Nephron (organoid): Measurements from ENCODE around the gene MYO16.

Source experiments
- H3K27ac Mint-ChIP-seq, 3 experiments: 2 replicates each; pipeline ENCODE4 v1.8.0; 2020; ENCODE audit warnings: mixed read lengths in 3 of 3, mild to moderate bottlenecking in 2 of 3, moderate library complexity in 1 of 3
- H3K27me3 Mint-ChIP-seq: 2 replicates; pipeline ENCODE4 v1.8.0; 2021; ENCODE audit warnings: low read depth, mild to moderate bottlenecking, moderate library complexity, mixed read lengths
- H3K36me3 Mint-ChIP-seq: 2 replicates; pipeline ENCODE4 v1.8.0; 2020; ENCODE audit warnings: low read depth, mixed read lengths
- H3K4me1 Mint-ChIP-seq: 2 replicates; pipeline ENCODE4 v1.8.0; 2020; ENCODE audit warnings: mixed read lengths
- H3K4me3 Mint-ChIP-seq, 3 experiments: 2 replicates each; pipeline ENCODE4 v1.8.0; 2020; ENCODE audit warnings: mild to moderate bottlenecking in 3 of 3, mixed read lengths in 3 of 3, moderate library complexity in 2 of 3
- H3K9me3 Mint-ChIP-seq: 2 replicates; pipeline ENCODE4 v1.8.0; 2020; ENCODE audit warnings: mixed read lengths
- CTCF ChIP-seq, 3 experiments: fragments of 200-600 bp; sonication (generic); IDR thresholded peaks; one replicate each; pipeline ENCODE4 v1.5.0; 2021; ENCODE audit warnings: antibody characterized with exemption in 3 of 3; ENCODE audit not compliant: unreplicated experiment in 3 of 3

Gene MYO16

GRCh38 chr13:108629181-108629752, at the start of gene MYO16:
TSS of gene MYO16 (plus strand) at chr13:108629611. CDS start at chr13:108629845, 234 bp downstream.
- no peak within 1 kb of the TSS for H3K27ac Mint-ChIP-seq
- H3K9me3 Mint-ChIP-seq = no peaks in the 10 kb centered on the region
- TF ChIP-seq CTCF (IDR thresholded peaks at IDR 0.05; ENCODE audit: unreplicated experiment in 3 of 3) = no peak
- no peaks in the 10 kb centered on the region for H3K27me3 Mint-ChIP-seq
- H3K4me3 Mint-ChIP-seq = peak within 1 kb of the TSS in 2 of 3 experiments; percentile 37 to 74
- H3K4me1 Mint-ChIP-seq = peaks cover 22% of the 10 kb centered on the region
- H3K36me3 Mint-ChIP-seq = no peaks in the 10 kb centered on the region

- Mint-ChIP-seq H3K9me3 (no peaks in the 10 kb centered on the region), H3K4me1 (no peaks in the 10 kb centered on the region), H3K4me3 (no peak overlapping the region), H3K27ac (no peak overlapping the region), H3K27me3 (peaks cover 4% of the 10 kb centered on the region), H3K36me3 (no peaks in the 10 kb centered on the region)
- TF ChIP-seq CTCF (IDR thresholded peaks at IDR 0.05; ENCODE audit: unreplicated experiment in 3 of 3) = no peak
Observed at GRCh38 chr13:108586826-108587225, 42.6 kb upstream of the MYO16 start.

GRCh38 chr13:108588516-108588915, 40.9 kb upstream of the MYO16 start:
- H3K9me3 Mint-ChIP-seq = no peaks in the 10 kb centered on the region

GRCh38 chr13:108594153-108594552, 35.3 kb upstream of the MYO16 start:
- Mint-ChIP-seq H3K4me3 (no peak overlapping the region), H3K27me3 (peaks cover 4% of the 10 kb centered on the region), H3K36me3 (no peaks in the 10 kb centered on the region), H3K9me3 (no peaks in the 10 kb centered on the region), H3K27ac (no peak overlapping the region), H3K4me1 (peaks cover 21% of the 10 kb centered on the region)
- no peak for TF ChIP-seq CTCF (IDR thresholded peaks at IDR 0.05; ENCODE audit: unreplicated experiment in 3 of 3)

More at GRCh38 chr13:108588516-108588915, 40.9 kb upstream of the MYO16 start:
- no peak for TF ChIP-seq CTCF (IDR thresholded peaks at IDR 0.05; ENCODE audit: unreplicated experiment in 3 of 3)
- no peaks in the 10 kb centered on the region for H3K36me3 Mint-ChIP-seq
- H3K4me3 Mint-ChIP-seq = no peak overlapping the region
- H3K27ac Mint-ChIP-seq = no peak overlapping the region
- no peaks in the 10 kb centered on the region for H3K4me1 Mint-ChIP-seq
- H3K27me3 Mint-ChIP-seq = peaks cover under 1% of the 10 kb centered on the region

GRCh38 chr13:108595436-108596274, 33.8 kb upstream of the MYO16 start:
- Mint-ChIP-seq H3K27me3 (peaks cover 4% of the 10 kb centered on the region), H3K4me3 (no peak overlapping the region), H3K36me3 (no peaks in the 10 kb centered on the region), H3K4me1 (peaks cover 21% of the 10 kb centered on the region), H3K27ac (no peak overlapping the region), H3K9me3 (no peaks in the 10 kb centered on the region)
- TF ChIP-seq CTCF (IDR thresholded peaks at IDR 0.05; ENCODE audit: unreplicated experiment in 3 of 3) = no peak
